Osteocyte (in vitro differentiated cells): ENCODE results near the gene NRARP. TPM values are rescaled to one million over a fixed set of nuclear protein-coding genes. Genes with fewer than 3 reads are reported as not detected.

ENCODE experiments used
- DNase-seq: peaks from one replicate; pipeline ENCODE4 v3.0.0; 2021; ENCODE audit warnings: mixed read lengths; ENCODE audit not compliant: unreplicated experiment; ENCODE audit errors: extremely low spot score
- H3K27ac Mint-ChIP-seq: one replicate; pipeline ENCODE4 v1.8.0; 2021; ENCODE audit warnings: mild to moderate bottlenecking, mixed read lengths; ENCODE audit not compliant: unreplicated experiment
- H3K27me3 Mint-ChIP-seq: one replicate; pipeline ENCODE4 v1.8.0; 2021; ENCODE audit warnings: mixed read lengths; ENCODE audit not compliant: unreplicated experiment
- H3K36me3 Mint-ChIP-seq: one replicate; pipeline ENCODE4 v1.8.0; 2021; ENCODE audit warnings: mixed read lengths; ENCODE audit not compliant: unreplicated experiment
- H3K4me1 Mint-ChIP-seq: one replicate; pipeline ENCODE4 v1.8.0; 2021; ENCODE audit warnings: mixed read lengths; ENCODE audit not compliant: unreplicated experiment
- H3K4me3 Mint-ChIP-seq: one replicate; pipeline ENCODE4 v1.8.0; 2021; ENCODE audit warnings: mild to moderate bottlenecking, moderate library complexity, mixed read lengths; ENCODE audit not compliant: unreplicated experiment
- H3K9me3 Mint-ChIP-seq: one replicate; pipeline ENCODE4 v1.8.0; 2021; ENCODE audit warnings: mixed read lengths; ENCODE audit not compliant: unreplicated experiment
- total RNA-seq: library from RNA; stranded (reverse); gene quantifications from 2 replicates; pipeline ENCODE4 v1.2.1, GENCODE V29; 2021
- TF ChIP-seq, protein P1 (sequence below): fragments of 200-600 bp; sonication (generic); IDR thresholded peaks from 2 replicates; pipeline ENCODE4 v1.5.0; 2021; ENCODE audit warnings: antibody characterized with exemption, mild to moderate bottlenecking, moderate library complexity

NRARP gene
- total RNA-seq, 1 donor from 2014 or later, result 2.1 TPM

DNA sequence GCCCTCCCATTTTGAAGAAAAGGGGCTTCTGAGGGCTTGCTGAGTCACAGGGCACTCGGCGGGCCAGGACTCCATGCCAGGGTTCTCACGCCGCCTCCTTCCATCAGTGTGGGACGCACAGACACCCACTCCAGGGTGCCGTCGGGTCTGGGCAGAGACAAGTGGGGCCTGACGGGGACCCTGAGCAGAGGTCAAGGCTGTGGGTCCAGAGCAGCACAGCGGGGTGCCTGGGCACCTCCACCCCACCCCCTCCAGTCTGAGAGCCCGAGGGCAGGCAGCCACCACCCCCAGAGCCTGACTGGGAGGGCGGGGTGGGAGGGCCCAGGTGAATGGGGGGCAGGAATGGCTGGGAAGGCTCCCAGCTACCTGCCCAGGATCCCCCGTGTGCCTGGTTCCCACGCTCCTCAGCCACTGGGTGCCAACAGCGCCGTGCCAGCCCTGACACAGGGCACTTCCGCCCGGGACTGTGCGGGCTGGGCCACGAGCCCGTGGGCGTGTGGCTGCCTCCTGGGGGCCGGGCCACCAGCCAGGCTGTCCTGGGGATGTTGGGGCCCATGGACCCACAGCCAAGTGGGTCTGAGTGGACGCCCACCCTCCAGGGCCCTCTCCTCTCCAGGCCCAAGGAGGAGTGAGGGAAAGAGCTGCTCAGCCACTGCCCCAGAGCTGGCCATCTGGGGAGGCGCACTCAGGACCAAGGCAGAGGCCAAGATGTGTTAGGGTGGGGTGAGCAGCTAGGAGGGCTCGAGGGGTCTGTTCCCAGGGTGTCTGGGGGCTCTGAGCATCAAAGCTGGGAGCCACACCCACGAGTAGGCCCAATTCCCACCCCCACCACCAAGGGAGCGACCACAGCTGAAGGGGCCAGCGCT, 10.1 kb upstream of the NRARP start:
- peaks cover 3% of the 10 kb centered on the region for H3K4me1 Mint-ChIP-seq
- no peak overlapping the region for H3K4me3 Mint-ChIP-seq
- TF ChIP-seq, protein P1, sequence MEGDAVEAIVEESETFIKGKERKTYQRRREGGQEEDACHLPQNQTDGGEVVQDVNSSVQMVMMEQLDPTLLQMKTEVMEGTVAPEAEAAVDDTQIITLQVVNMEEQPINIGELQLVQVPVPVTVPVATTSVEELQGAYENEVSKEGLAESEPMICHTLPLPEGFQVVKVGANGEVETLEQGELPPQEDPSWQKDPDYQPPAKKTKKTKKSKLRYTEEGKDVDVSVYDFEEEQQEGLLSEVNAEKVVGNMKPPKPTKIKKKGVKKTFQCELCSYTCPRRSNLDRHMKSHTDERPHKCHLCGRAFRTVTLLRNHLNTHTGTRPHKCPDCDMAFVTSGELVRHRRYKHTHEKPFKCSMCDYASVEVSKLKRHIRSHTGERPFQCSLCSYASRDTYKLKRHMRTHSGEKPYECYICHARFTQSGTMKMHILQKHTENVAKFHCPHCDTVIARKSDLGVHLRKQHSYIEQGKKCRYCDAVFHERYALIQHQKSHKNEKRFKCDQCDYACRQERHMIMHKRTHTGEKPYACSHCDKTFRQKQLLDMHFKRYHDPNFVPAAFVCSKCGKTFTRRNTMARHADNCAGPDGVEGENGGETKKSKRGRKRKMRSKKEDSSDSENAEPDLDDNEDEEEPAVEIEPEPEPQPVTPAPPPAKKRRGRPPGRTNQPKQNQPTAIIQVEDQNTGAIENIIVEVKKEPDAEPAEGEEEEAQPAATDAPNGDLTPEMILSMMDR, result no peak
- no peak for DNase-seq
- H3K9me3 Mint-ChIP-seq, result no peaks in the 10 kb centered on the region
- no peaks in the 10 kb centered on the region for H3K36me3 Mint-ChIP-seq
- no peak overlapping the region for H3K27ac Mint-ChIP-seq
- H3K27me3 Mint-ChIP-seq, result no peaks in the 10 kb centered on the region

- no peak overlapping the region for H3K27ac Mint-ChIP-seq
- peaks cover 3% of the 10 kb centered on the region for H3K4me1 Mint-ChIP-seq
- no peak overlapping the region for H3K4me3 Mint-ChIP-seq
- no peaks in the 10 kb centered on the region for H3K36me3 Mint-ChIP-seq
- no peaks in the 10 kb centered on the region for H3K9me3 Mint-ChIP-seq
- TF ChIP-seq, protein P1, result no peak
- H3K27me3 Mint-ChIP-seq, result no peaks in the 10 kb centered on the region
- DNase-seq, result no peak
Observed at GRCh38 chr9:137311171-137311985, 9.3 kb upstream of the NRARP start.

- no peak overlapping the region for H3K4me3 Mint-ChIP-seq
- H3K27ac Mint-ChIP-seq, result no peak overlapping the region
- DNase-seq, result no peak
- H3K4me1 Mint-ChIP-seq, result peaks cover 2% of the 10 kb centered on the region
- no peaks in the 10 kb centered on the region for H3K9me3 Mint-ChIP-seq
- no peaks in the 10 kb centered on the region for H3K27me3 Mint-ChIP-seq
- no peaks in the 10 kb centered on the region for H3K36me3 Mint-ChIP-seq
- TF ChIP-seq, protein P1, result no peak
Observed at GRCh38 chr9:137310189-137311052, 8.3 kb upstream of the NRARP start.

GRCh38 chr9:137309368-137310188, 7.5 kb upstream of the NRARP start:
- Mint-ChIP-seq H3K4me1 (peaks cover 2% of the 10 kb centered on the region), H3K27ac (no peak overlapping the region), H3K4me3 (no peak overlapping the region), H3K36me3 (no peaks in the 10 kb centered on the region), H3K9me3 (no peaks in the 10 kb centered on the region), H3K27me3 (no peaks in the 10 kb centered on the region)
- TF ChIP-seq, protein P1, result no peak
- no peak for DNase-seq
